CD4-positive, alpha-beta T cell treated with Interleukin-4 for 4 hours (primary cell): ENCODE results near the gene PXMP4.

Experiments
- DNase-seq: peaks from one replicate; pipeline ENCODE4 v3.0.0-alpha.2; 2020

The PXMP4 gene

DNA sequence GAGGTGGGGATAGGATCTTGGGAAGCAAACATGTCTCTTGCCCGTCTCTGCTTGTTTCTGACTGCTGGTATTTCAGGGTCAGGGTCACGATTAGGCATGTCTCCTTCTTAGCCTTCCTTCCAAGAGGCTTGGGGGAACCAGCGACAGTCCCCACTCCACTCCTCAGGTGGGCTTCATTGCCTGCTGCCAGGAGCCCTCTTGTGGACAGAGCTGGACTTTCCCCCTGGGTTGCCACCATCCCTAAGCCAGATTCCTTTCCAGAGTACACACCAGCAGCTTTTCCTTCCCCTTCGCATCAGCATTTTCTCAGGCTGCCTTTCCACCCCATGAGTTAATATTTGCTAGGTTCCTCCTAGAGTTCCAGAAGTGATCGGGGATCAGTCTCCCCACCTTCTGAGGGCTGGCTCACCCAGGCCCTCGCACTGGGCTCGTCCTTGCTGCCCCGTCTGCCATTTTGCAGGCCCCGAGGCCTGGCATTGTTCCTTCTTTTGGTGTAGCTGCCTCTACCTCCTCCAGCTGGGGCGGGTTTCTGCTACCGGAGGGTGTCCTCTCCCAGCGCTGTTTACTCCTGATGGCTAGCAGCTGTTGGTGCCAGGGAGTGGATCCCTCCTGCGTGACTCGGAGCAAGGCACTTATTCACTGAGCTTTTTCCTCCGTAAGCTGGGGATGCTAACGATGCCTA lies 66.8 kb downstream of the PXMP4 start:
- DNase-seq = peak; percentile 33
